ENCODE results near the gene CYB5R3.

The CYB5R3 gene

GRCh38 chr22:42649246-42650099 lies at the start of gene CYB5R3:
TSS of gene CYB5R3 (minus strand) at chr22:42649392. CDS start at chr22:42649315, 77 bp downstream.
- DNase-seq = peak; percentile 67

DNA sequence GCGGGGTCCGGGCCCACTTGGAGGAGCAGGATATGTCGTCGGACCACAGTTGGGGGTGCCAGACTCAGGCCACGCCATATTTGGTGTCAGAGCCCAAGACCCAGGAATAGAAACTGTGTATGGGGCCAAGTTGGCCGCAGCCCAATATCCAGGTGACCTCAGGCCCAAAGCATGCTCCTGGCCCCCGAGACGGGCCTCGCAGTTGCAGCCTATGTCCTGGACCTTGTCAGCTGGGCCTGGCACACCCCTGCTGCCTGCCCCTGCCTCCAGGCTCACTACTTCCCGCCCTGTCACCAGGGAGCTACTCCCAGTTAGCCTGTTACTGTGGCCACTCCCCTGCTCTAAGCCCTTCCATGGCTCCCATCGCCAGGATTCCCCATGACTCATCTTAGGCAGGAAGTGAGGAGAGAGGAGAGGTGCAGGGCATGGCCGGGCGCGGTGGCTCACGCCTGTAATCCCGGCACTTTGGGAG lies 48.4 kb upstream of the CYB5R3 start:
- DNase-seq = no peak

GRCh38 chr22:42696331-42696967 lies 47.3 kb upstream of the CYB5R3 start:
- DNase-seq = no peak

DNA sequence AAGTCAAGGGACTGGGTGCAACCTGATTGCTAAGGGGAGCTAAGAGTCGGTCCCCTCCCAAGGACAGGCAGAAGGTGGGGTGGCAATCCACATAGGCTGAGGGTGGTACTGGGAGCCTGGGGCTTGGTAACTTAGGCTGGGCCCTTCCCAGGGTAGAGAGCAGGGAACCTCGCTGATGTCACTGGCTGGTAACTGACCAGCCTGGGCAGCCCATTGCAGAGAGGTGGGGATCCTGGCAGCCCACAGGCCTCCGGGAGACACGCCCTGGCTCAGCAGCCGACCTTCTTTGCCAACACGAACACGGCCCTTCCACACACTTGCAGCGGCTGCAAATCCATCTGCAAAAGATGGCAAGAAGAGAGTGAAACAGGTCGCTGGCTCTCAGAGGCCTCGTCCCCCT lies 46.1 kb upstream of the CYB5R3 start:
- DNase-seq = no peak

GRCh38 chr22:42693763-42694683 lies 44.8 kb upstream of the CYB5R3 start:
- no peak for DNase-seq

GRCh38 chr22:42693055-42693762 lies 44.0 kb upstream of the CYB5R3 start:
- DNase-seq = no peak

DNA sequence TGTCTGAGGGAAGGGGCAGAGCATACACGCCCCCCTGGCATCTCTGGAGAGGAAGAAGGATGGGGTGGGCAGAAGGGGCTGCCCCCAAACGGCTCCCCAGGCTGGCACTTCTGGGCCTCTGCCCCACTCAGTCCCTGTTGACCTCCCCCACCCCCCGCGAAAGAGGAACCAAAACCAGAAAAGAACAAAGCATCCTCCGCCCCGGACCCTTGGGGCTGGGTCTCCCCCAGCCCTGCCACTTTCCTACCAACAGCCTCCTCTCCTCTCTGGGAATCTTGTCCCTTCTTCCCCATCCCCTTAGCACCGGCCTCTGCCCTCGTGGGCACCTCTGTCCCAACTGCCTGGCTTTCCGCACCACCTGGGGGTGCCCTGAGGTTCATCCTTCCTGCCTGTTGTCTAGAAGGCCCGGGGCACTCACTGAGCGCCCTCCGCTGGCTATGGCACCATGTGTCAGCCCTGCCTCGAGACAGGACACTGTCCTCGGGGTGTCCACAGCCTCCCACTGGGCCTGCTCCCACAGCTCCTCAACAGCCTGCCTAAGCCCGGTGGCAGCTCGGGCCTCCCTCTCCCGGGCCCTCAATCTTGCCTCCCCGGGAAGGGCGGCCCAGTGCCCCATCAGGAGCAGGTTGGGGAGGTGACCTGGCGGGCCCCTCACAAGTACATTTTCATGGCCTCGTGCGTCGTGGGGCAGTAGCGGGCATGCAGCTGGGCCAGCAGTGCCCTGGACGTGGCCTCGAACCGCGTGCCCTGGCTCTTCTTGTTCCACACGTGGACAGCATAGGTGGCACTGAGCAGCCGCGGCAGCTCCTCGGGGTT lies 43.3 kb upstream of the CYB5R3 start:
- DNase-seq = no peak

DNA sequence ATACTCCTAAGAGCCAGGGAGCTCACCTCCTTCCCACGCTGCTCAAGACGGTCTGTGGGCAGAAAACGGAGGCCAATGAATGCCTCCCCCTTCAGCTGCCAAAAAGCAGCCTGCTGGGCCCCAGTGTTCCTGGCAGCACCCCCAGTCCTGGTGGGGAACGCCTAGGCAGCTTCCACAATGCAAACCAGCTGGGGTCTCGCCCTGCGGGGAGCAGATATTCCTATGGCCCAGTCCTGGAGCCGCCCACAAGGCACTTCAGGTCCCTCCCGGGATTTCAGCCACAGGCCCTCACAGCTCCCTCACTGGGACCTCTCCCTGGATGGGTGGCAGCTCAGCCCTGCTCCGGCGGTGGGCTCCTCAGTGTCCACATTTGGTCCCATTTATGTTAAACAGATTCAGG lies 42.2 kb upstream of the CYB5R3 start:
- no peak for DNase-seq

GRCh38 chr22:42688241-42689211 lies 39.3 kb upstream of the CYB5R3 start:
- DNase-seq = peak; percentile 67

DNA sequence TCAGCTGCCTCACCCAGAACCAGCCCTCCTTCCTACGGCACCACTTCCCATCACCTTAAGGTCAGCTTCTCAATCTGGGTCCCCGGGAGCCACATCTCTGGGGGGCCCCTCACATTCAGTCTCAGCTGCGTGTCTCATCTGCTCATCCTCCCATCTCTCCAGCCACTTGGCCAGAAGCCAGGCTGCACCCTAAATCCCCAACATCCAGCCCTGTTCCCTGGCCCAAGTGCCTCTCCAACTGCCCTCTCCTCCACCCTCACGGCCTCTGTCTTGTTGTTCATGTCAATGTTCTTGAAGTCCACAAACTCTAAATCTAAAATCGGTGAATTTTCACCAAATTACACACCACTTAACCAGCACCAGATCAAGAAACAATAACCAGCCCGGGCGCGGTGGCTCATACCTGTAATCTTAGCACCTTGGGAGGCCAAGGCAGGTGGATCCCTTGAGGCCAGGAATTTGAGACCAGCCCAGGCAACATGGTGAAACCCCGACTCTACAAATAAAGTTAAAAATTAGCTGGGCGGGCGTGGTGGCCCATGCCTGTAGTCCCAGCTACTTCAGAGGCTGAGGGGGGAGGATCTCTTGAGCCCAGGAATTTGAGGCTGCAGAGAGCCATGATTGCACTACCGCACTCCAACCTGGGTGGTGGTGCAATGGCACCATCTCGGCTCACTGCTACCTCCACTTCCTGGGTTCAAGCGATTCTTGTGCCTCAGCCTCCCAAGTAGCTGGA lies 37.7 kb upstream of the CYB5R3 start:
- DNase-seq = no peak

- peak; percentile 20 for DNase-seq
Observed at GRCh38 chr22:42685941-42686653, 36.9 kb upstream of the CYB5R3 start.

DNA sequence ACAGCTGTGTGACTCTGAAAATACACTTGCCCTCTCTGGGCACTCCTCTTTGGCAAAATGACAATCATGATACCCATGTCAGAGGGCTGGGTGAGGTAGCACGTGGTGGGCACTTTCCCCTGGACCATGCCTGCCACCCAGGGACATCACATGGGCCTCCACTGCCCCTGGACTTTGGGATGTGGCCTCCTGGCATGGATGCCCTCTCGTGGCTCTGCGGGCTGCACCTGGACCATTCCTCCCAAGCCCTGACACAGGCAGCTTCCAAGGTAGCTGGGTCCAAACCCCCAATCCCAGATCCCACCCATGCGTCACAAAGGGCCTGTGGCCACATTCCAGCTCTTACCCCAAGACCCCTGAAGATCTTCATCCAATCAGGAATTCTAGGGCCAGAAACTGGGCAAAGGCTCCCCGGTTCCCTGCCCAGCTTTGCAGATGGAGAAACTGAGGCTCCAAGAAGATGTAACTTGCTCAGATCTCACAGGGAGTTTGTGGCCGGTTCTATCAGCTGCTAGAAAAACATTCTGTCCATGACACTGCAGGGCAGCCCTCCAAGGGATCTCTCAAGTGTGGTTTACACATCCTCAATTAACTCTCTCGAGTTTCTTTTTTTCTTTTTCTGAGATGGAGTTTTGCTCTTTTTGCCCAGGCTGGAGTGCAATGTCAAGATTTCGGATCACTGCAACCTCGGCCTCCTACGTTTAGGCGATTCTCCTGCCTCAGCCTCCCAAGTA lies 35.4 kb upstream of the CYB5R3 start:
- DNase-seq = no peak

GRCh38 chr22:42683578-42684283 lies 34.5 kb upstream of the CYB5R3 start:
- no peak for DNase-seq

- DNase-seq = no peak
Observed at GRCh38 chr22:42682113-42682851, 33.1 kb upstream of the CYB5R3 start.

- DNase-seq = no peak
Observed at GRCh38 chr22:42680648-42681047, 31.5 kb upstream of the CYB5R3 start.

GRCh38 chr22:42679691-42680090 lies 30.5 kb upstream of the CYB5R3 start:
- no peak for DNase-seq

DNA sequence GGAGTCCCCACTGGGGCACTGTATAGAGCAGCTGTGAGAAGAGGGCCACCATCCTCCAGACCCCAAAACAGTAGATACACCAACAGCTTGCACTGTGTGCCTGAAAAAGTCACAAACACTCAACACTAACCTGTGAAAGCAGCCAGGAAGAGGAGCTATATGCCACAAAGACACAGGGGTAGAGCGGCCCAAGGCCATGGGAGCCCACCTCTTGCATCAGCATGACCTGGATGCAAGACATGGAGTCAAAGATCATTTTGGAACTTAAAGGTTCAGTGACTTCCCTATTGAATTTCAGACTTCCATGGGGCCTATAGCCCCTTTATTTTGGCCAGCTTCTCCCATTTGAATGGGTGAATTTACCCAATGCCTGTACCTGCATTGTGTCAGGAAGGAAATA lies 29.7 kb upstream of the CYB5R3 start:
- DNase-seq = no peak
